HEK293 (cell line): Measurements from ENCODE around the gene MTMR12.

Source experiments
- FEZF1 ChIP-seq: fragments of 450-650 bp; formaldehyde crosslinking; IDR thresholded peaks from 2 replicates; pipeline ENCODE4 v1.5.1; 2016; ENCODE audit warnings: missing biosample characterization, missing genetic modification characterization
- IKZF3 ChIP-seq: fragments of 450-650 bp; IDR thresholded peaks from 2 replicates; pipeline ENCODE4 v1.5.0; 2018; ENCODE audit warnings: missing biosample characterization, mild to moderate bottlenecking, missing genetic modification characterization, moderate library complexity
- MZF1 ChIP-seq: fragments of 450-650 bp; formaldehyde crosslinking; IDR thresholded peaks from 2 replicates; pipeline ENCODE4 v1.5.1; 2017; ENCODE audit warnings: missing biosample characterization, missing genetic modification characterization, borderline replicate concordance
- PRDM2 ChIP-seq: fragments of 450-650 bp; formaldehyde crosslinking; IDR thresholded peaks from 2 replicates; pipeline ENCODE4 v1.5.1; 2016; ENCODE audit warnings: missing biosample characterization, missing genetic modification characterization, borderline replicate concordance
- TCF7L2 ChIP-seq: IDR thresholded peaks from 2 replicates; pipeline ENCODE4 v1.6.1; 2011; ENCODE audit warnings: low read depth, mild to moderate bottlenecking, inconsistent platforms, low read length, moderate library complexity, borderline replicate concordance
- TSHZ1 ChIP-seq: fragments of 450-650 bp; formaldehyde crosslinking; IDR thresholded peaks from 2 replicates; pipeline ENCODE4 v1.5.1; 2016; ENCODE audit warnings: missing biosample characterization, missing genetic modification characterization, borderline replicate concordance
- WT1 ChIP-seq: fragments of 450-650 bp; formaldehyde crosslinking; IDR thresholded peaks from 2 replicates; pipeline ENCODE4 v1.5.1; 2016; ENCODE audit warnings: missing biosample characterization, missing genetic modification characterization
- ZBTB21 ChIP-seq: fragments of 450-650 bp; formaldehyde crosslinking; IDR thresholded peaks from 2 replicates; pipeline ENCODE4 v1.5.1; 2017; ENCODE audit warnings: missing biosample characterization, missing genetic modification characterization
- ZNF132 ChIP-seq: fragments of 450-650 bp; formaldehyde crosslinking; IDR thresholded peaks from 2 replicates; pipeline ENCODE4 v1.5.1; 2017; ENCODE audit warnings: missing biosample characterization, missing genetic modification characterization, borderline replicate concordance
- ZNF140 ChIP-seq: fragments of 450-650 bp; formaldehyde crosslinking; IDR thresholded peaks from 2 replicates; pipeline ENCODE4 v1.5.1; 2016; ENCODE audit warnings: missing biosample characterization, missing genetic modification characterization
- ZNF146 ChIP-seq: fragments of 450-650 bp; formaldehyde crosslinking; IDR thresholded peaks from 2 replicates; pipeline ENCODE4 v1.5.1; 2016; ENCODE audit warnings: missing biosample characterization, missing genetic modification characterization
- ZNF223 ChIP-seq: fragments of 450-650 bp; formaldehyde crosslinking; IDR thresholded peaks from 2 replicates; pipeline ENCODE4 v1.5.1; 2016; ENCODE audit warnings: missing biosample characterization, missing genetic modification characterization
- ZNF248 ChIP-seq: fragments of 450-650 bp; formaldehyde crosslinking; IDR thresholded peaks from 2 replicates; pipeline ENCODE4 v1.5.1; 2017; ENCODE audit warnings: missing biosample characterization, missing genetic modification characterization
- ZNF302 ChIP-seq: fragments of 450-650 bp; formaldehyde crosslinking; IDR thresholded peaks from 2 replicates; pipeline ENCODE4 v1.5.1; 2016; ENCODE audit warnings: missing biosample characterization, missing genetic modification characterization, low read depth
- ZNF335 ChIP-seq: fragments of 450-650 bp; formaldehyde crosslinking; conservative IDR thresholded peaks from 2 replicates; pipeline ENCODE4 v1.5.1; 2016; ENCODE audit warnings: missing biosample characterization, missing genetic modification characterization
- ZNF433 ChIP-seq: fragments of 450-650 bp; formaldehyde crosslinking; IDR thresholded peaks from 2 replicates; pipeline ENCODE4 v1.5.1; 2016; ENCODE audit warnings: missing biosample characterization, missing genetic modification characterization, low read depth
- TF ChIP-seq, protein P1 (sequence below): fragments of 450-650 bp; formaldehyde crosslinking; IDR thresholded peaks from 2 replicates; pipeline ENCODE4 v1.5.1; 2016; ENCODE audit warnings: missing biosample characterization, missing genetic modification characterization
- TF ChIP-seq, protein P2 (sequence below): fragments of 450-650 bp; formaldehyde crosslinking; IDR thresholded peaks from 2 replicates; pipeline ENCODE4 v1.5.1; 2017; ENCODE audit warnings: missing biosample characterization, missing genetic modification characterization
- TF ChIP-seq, protein P3 (sequence below): fragments of 450-650 bp; formaldehyde crosslinking; conservative IDR thresholded peaks from 2 replicates; pipeline ENCODE4 v1.5.1; 2016; ENCODE audit warnings: low read depth, missing biosample characterization, missing genetic modification characterization

The MTMR12 gene

DNA sequence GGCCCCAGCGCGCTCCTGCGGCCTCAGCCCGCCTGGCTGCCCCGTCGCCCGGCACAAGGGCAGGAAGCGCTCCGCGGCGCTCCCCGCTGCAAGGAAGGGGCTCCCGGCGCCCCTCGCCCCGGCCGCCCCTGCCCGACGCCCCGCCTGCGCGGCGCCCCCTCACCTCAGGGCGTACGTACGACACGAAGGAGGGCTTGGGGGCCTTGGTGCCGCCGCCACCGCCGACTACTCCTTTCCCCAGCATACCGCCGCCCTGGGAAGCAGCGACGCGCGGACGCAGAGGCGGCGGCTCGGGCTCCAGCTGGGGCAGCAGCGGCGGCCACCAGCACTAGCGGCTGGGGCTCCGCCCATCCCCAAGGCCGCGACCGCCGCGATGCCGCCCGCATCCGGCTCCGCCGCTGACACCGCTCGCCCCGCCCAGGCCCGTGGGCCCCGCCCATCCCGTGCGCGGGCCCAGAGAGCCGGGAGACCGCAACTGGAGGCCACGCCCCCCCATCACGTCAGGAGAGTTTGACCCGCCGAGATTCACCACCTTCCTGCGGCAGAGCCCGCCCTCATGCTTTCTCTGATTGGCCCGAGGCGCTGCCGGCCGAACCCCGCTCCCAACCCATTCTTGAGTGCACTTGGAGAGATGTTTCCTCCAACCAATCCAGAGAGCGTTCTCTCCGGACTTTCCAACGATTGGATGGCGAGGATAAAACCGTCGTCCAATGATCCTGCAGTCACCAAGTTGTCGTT, at the start of gene MTMR12 (continued):
- TF ChIP-seq, protein P1, sequence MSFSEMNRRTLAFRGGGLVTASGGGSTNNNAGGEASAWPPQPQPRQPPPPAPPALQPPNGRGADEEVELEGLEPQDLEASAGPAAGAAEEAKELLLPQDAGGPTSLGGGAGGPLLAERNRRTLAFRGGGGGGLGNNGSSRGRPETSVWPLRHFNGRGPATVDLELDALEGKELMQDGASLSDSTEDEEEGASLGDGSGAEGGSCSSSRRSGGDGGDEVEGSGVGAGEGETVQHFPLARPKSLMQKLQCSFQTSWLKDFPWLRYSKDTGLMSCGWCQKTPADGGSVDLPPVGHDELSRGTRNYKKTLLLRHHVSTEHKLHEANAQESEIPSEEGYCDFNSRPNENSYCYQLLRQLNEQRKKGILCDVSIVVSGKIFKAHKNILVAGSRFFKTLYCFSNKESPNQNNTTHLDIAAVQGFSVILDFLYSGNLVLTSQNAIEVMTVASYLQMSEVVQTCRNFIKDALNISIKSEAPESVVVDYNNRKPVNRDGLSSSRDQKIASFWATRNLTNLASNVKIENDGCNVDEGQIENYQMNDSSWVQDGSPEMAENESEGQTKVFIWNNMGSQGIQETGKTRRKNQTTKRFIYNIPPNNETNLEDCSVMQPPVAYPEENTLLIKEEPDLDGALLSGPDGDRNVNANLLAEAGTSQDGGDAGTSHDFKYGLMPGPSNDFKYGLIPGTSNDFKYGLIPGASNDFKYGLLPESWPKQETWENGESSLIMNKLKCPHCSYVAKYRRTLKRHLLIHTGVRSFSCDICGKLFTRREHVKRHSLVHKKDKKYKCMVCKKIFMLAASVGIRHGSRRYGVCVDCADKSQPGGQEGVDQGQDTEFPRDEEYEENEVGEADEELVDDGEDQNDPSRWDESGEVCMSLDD: no peak
- TF ChIP-seq PRDM2 (tag by site-specific recombination) (no peak), IKZF3 (peak; percentile 40; the same call in 1 of the 2 replicates), ZBTB21 (no peak), ZNF335 (peak; percentile 9; the same call in 1 of the 2 replicates), ZNF140 (tag by site-specific recombination) (no peak), ZNF132 (tag by site-specific recombination) (no peak), TSHZ1 (tag by site-specific recombination) (no peak), TCF7L2 (no peak), ZNF146 (tag by site-specific recombination) (no peak), MZF1 (no peak; the same call in 1 of the 2 replicates), FEZF1 (tag by site-specific recombination) (no peak), ZNF302 (no peak), ZNF433 (tag by site-specific recombination) (no peak), WT1 (tag by site-specific recombination) (no peak), ZNF223 (no peak), ZNF248 (no peak)
- TF ChIP-seq, protein P2, sequence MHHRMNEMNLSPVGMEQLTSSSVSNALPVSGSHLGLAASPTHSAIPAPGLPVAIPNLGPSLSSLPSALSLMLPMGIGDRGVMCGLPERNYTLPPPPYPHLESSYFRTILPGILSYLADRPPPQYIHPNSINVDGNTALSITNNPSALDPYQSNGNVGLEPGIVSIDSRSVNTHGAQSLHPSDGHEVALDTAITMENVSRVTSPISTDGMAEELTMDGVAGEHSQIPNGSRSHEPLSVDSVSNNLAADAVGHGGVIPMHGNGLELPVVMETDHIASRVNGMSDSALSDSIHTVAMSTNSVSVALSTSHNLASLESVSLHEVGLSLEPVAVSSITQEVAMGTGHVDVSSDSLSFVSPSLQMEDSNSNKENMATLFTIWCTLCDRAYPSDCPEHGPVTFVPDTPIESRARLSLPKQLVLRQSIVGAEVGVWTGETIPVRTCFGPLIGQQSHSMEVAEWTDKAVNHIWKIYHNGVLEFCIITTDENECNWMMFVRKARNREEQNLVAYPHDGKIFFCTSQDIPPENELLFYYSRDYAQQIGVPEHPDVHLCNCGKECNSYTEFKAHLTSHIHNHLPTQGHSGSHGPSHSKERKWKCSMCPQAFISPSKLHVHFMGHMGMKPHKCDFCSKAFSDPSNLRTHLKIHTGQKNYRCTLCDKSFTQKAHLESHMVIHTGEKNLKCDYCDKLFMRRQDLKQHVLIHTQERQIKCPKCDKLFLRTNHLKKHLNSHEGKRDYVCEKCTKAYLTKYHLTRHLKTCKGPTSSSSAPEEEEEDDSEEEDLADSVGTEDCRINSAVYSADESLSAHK (tag by site-specific recombination): no peak
- TF ChIP-seq, protein P3, sequence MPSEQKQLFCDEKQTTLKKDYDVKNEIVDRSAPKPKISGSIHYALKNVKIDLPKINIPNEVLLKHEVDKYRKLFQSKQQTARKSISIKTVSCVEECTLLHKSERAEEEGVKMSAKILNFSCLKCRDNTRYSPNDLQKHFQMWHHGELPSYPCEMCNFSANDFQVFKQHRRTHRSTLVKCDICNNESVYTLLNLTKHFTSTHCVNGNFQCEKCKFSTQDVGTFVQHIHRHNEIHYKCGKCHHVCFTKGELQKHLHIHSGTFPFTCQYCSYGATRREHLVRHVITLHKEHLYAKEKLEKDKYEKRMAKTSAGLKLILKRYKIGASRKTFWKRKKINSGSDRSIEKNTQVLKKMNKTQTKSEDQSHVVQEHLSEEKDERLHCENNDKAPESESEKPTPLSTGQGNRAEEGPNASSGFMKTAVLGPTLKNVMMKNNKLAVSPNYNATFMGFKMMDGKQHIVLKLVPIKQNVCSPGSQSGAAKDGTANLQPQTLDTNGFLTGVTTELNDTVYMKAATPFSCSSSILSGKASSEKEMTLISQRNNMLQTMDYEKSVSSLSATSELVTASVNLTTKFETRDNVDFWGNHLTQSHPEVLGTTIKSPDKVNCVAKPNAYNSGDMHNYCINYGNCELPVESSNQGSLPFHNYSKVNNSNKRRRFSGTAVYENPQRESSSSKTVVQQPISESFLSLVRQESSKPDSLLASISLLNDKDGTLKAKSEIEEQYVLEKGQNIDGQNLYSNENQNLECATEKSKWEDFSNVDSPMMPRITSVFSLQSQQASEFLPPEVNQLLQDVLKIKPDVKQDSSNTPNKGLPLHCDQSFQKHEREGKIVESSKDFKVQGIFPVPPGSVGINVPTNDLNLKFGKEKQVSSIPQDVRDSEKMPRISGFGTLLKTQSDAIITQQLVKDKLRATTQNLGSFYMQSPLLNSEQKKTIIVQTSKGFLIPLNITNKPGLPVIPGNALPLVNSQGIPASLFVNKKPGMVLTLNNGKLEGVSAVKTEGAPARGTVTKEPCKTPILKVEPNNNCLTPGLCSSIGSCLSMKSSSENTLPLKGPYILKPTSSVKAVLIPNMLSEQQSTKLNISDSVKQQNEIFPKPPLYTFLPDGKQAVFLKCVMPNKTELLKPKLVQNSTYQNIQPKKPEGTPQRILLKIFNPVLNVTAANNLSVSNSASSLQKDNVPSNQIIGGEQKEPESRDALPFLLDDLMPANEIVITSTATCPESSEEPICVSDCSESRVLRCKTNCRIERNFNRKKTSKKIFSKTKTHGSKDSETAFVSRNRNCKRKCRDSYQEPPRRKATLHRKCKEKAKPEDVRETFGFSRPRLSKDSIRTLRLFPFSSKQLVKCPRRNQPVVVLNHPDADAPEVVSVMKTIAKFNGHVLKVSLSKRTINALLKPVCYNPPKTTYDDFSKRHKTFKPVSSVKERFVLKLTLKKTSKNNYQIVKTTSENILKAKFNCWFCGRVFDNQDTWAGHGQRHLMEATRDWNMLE (tag by site-specific recombination): no peak
